HCT116 (cell line): ENCODE data around the gene SLC4A4. TPM values are rescaled to one million over a fixed set of nuclear protein-coding genes. Genes with fewer than 3 reads are reported as not detected.
A peak's percentile ranks its signal among the peaks of the same experiment; 100 is the strongest.

Experiments
- ATAC-seq: fragments of 200-7000 bp; cut with Tn5 transposase; 2 replicates; pipeline ENCODE4 v1.9.1; 2020; ENCODE audit warnings: mild to moderate bottlenecking, moderate library complexity
- BruUV-seq: library from RNA; stranded (reverse); fragments of 400-500 nt; replicated peaks from 2 replicates; lab custom pipeline; 2021; lab: Mats Ljungman, UMichigan
- CTCF ChIA-PET: fragments of 300-600 bp; sonication (Branson Sonifier 250); formaldehyde crosslinking; loops from one replicate; lab custom pipeline; 2021; ENCODE audit warnings: antibody characterized with exemption; lab: Charles Lee
- POLR2A ChIA-PET: fragments of 300-600, 350-600 bp; sonication (Branson Sonifier 250); formaldehyde crosslinking; loops from one replicate; lab custom pipeline; 2021; ENCODE audit warnings: antibody characterized with exemption; lab: Charles Lee
- RAD21 ChIA-PET, 2 experiments: fragments of 300-600 bp; sonication (Branson Sonifier 250); formaldehyde crosslinking; loops; one replicate each; lab custom pipeline; 2023; ENCODE audit warnings: low total read pairs in 2 of 2; ENCODE audit not compliant: uncharacterized antibody in 2 of 2, unreplicated experiment in 2 of 2, low non-redundant PET in 1 of 2; lab: Charles Lee
- DNase-seq: peaks from one replicate; pipeline ENCODE4 v3.0.0-alpha.2; 2010; ENCODE audit warnings: low read depth, low spot score
- H2AFZ ChIP-seq: fragments of 200-600 bp; shearing (Covaris generic), sonication (generic); 2 replicates; pipeline ENCODE4 v1.6.1; 2017; ENCODE audit warnings: low read depth, mixed run types, mixed read lengths, antibody characterized with exemption, low read length; ENCODE audit not compliant: poor library complexity, severe bottlenecking
- H3K27ac ChIP-seq: 2 replicates; pipeline ENCODE4 v1.5.1; 2012; ENCODE audit warnings: low read depth, low read length
- H3K27me3 ChIP-seq: fragments of 200-600 bp; sonication (generic); 2 replicates; pipeline ENCODE4 v1.6.1; 2016; ENCODE audit warnings: mixed run types, low read length, mixed read lengths; ENCODE audit not compliant: insufficient read depth
- H3K36me3 ChIP-seq, 2 experiments: fragments of 200-500 bp in 1 of 2; fragments of 200-600 bp in 1 of 2; sonication (Bioruptor generic) in 1 of 2; sonication (generic) in 1 of 2; 2 replicates each; pipeline versions ENCODE4 v1.5.1 to v1.6.1; 2014 to 2016; ENCODE audit warnings: low read length in 2 of 2, inconsistent platforms in 1 of 2, mixed read lengths in 1 of 2, mixed run types in 1 of 2; ENCODE audit not compliant: insufficient read depth in 2 of 2, control insufficient read depth in 1 of 2
- H3K4me1 ChIP-seq, 2 experiments: fragments of 200-600 bp in 1 of 2; sonication (generic) in 1 of 2; 2 replicates each; pipeline versions ENCODE4 v1.5.1 to v1.6.1; 2012 to 2017; ENCODE audit warnings: low read length in 2 of 2, inconsistent platforms in 1 of 2, mild to moderate bottlenecking in 1 of 2, mixed read lengths in 1 of 2, mixed run types in 1 of 2, moderate library complexity in 1 of 2; ENCODE audit not compliant: insufficient read depth in 2 of 2, control insufficient read depth in 1 of 2
- H3K4me2 ChIP-seq: fragments of 200-600 bp; sonication (generic); 2 replicates; pipeline ENCODE4 v1.6.1; 2017; ENCODE audit warnings: mixed run types, low read length, mixed read lengths
- H3K4me3 ChIP-seq, 2 experiments: fragments of 200-600 bp in 1 of 2; sonication (generic) in 1 of 2; replicated peaks in 1 of 2; 2 replicates each; pipeline ENCODE4 v1.5.1; 2011 to 2016; ENCODE audit warnings: low read length in 2 of 2, control low read depth in 1 of 2, low read depth in 1 of 2, mild to moderate bottlenecking in 1 of 2, mixed read lengths in 1 of 2, mixed run types in 1 of 2
- H3K79me2 ChIP-seq: fragments of 200-600 bp; sonication (generic); 2 replicates; pipeline ENCODE4 v1.6.1; 2017; ENCODE audit warnings: mild to moderate bottlenecking, mixed run types, low read length, moderate library complexity, mixed read lengths; ENCODE audit not compliant: insufficient read depth
- H3K9ac ChIP-seq: fragments of 200-600 bp; sonication (generic); 2 replicates; pipeline ENCODE4 v1.6.1; 2016; ENCODE audit warnings: low read length, mixed read lengths
- H3K9me2 ChIP-seq: fragments of 200-600 bp; sonication (generic), shearing (Covaris generic); 2 replicates; pipeline ENCODE4 v1.6.1; 2017; ENCODE audit warnings: mixed run types, mild to moderate bottlenecking, moderate library complexity; ENCODE audit not compliant: insufficient read depth
- H3K9me3 ChIP-seq, 2 experiments: fragments of 200-500 bp in 1 of 2; fragments of 200-600 bp in 1 of 2; sonication (Bioruptor generic) in 1 of 2; sonication (generic) in 1 of 2; 2 replicates each; pipeline ENCODE4 v1.6.1; 2014 to 2017; ENCODE audit warnings: low read length in 2 of 2, mixed read lengths in 2 of 2, inconsistent platforms in 1 of 2, low read depth in 1 of 2, mild to moderate bottlenecking in 1 of 2, mixed run types in 1 of 2, moderate library complexity in 1 of 2; ENCODE audit not compliant: control insufficient read depth in 1 of 2, insufficient read depth in 1 of 2
- H4K20me1 ChIP-seq: fragments of 200-600 bp; sonication (generic), shearing (Covaris generic); 2 replicates; pipeline ENCODE4 v1.6.1; 2017; ENCODE audit warnings: mixed run types, mild to moderate bottlenecking, moderate library complexity; ENCODE audit not compliant: insufficient read depth
- CBX3 ChIP-seq: IDR thresholded peaks from 2 replicates; pipeline ENCODE4 v1.6.1; 2012; ENCODE audit warnings: low read depth
- EGR1 ChIP-seq: IDR thresholded peaks from 2 replicates; pipeline ENCODE4 v1.6.1; 2012; ENCODE audit warnings: low read depth
- ELF1 ChIP-seq: IDR thresholded peaks from 2 replicates; pipeline ENCODE4 v1.6.1; 2012; ENCODE audit warnings: low read depth, borderline replicate concordance
- EZH2 ChIP-seq: fragments of 200-600 bp; sonication (generic); IDR thresholded peaks from 2 replicates; pipeline ENCODE4 v1.6.1; 2017; ENCODE audit warnings: antibody characterized with exemption, mixed run types
- EZH2phosphoT487 ChIP-seq: fragments of 200-600 bp; IDR thresholded peaks from 2 replicates; pipeline ENCODE4 v1.6.1; 2018; ENCODE audit warnings: antibody characterized with exemption, borderline replicate concordance
- FOSL1 ChIP-seq: IDR thresholded peaks from 2 replicates; pipeline ENCODE4 v1.6.1; 2012; ENCODE audit warnings: low read depth
- JUND ChIP-seq: IDR thresholded peaks from 2 replicates; pipeline ENCODE4 v1.6.1; 2012
- POLR2A ChIP-seq: IDR thresholded peaks from 2 replicates; pipeline ENCODE4 v1.7.0; 2011; ENCODE audit warnings: borderline replicate concordance; ENCODE audit not compliant: insufficient read depth, insufficient read length; ENCODE audit errors: extremely low read depth
- POLR2AphosphoS5 ChIP-seq: IDR thresholded peaks from 2 replicates; pipeline ENCODE4 v1.6.1; 2011; ENCODE audit warnings: mild to moderate bottlenecking, low read depth, low read length, moderate library complexity
- RAD21 ChIP-seq: IDR thresholded peaks from 2 replicates; pipeline ENCODE4 v1.6.1; 2012; ENCODE audit warnings: low read depth, mild to moderate bottlenecking
- SP1 ChIP-seq: IDR thresholded peaks from 2 replicates; pipeline ENCODE4 v1.6.1; 2012; ENCODE audit warnings: low read depth
- SRF ChIP-seq: IDR thresholded peaks from 2 replicates; pipeline ENCODE4 v1.6.1; 2012; ENCODE audit warnings: low read depth
- TCF7L2 ChIP-seq: IDR thresholded peaks from 2 replicates; pipeline ENCODE4 v1.7.0; 2011; ENCODE audit warnings: borderline replicate concordance, inconsistent platforms; ENCODE audit not compliant: insufficient read depth, insufficient read length; ENCODE audit errors: extremely low read depth
- YY1 ChIP-seq: IDR thresholded peaks from 2 replicates; pipeline ENCODE4 v1.6.1; 2011; ENCODE audit warnings: low read length, low read depth, moderate library complexity, mild to moderate bottlenecking; ENCODE audit not compliant: insufficient replicate concordance; ENCODE audit errors: extremely low read depth
- ZFX ChIP-seq: fragments of 450-650 bp; IDR thresholded peaks from 2 replicates; pipeline ENCODE4 v1.6.1; 2017
- ZNF274 ChIP-seq: fragments of 200-500 bp; sonication (Bioruptor generic); IDR thresholded peaks from 2 replicates; pipeline ENCODE4 v1.6.1; 2014; ENCODE audit warnings: mild to moderate bottlenecking, low read depth, low read length, inconsistent platforms
- intact Hi-C: fragments of 100-400 bp; cut with micrococcal nuclease; formaldehyde crosslinking; loops from 2 replicates; pipeline ENCODE4 v1.10.0; 2022
- total RNA-seq: library from RNA; stranded (reverse); gene quantifications from one replicate; pipeline ENCODE4 v1.2.1, GENCODE V29; 2021; ENCODE audit not compliant: unreplicated experiment
- TF ChIP-seq, protein P1 (sequence below): IDR thresholded peaks from 2 replicates; pipeline ENCODE4 v1.6.1; 2011; ENCODE audit warnings: mild to moderate bottlenecking, low read length, moderate library complexity; ENCODE audit not compliant: insufficient replicate concordance; ENCODE audit errors: extremely low read depth
- TF ChIP-seq, protein P2 (sequence below): IDR thresholded peaks from 2 replicates; pipeline ENCODE4 v1.6.1; 2012
- TF ChIP-seq, protein P3 (sequence below): IDR thresholded peaks from 2 replicates; pipeline ENCODE4 v1.6.1; 2012; ENCODE audit warnings: low read depth
- TF ChIP-seq, protein P4 (sequence below): IDR thresholded peaks from 2 replicates; pipeline ENCODE4 v1.6.1; 2012

Gene SLC4A4
- total RNA-seq, 1 experiment from 2014 or later = 0.30 TPM

DNA sequence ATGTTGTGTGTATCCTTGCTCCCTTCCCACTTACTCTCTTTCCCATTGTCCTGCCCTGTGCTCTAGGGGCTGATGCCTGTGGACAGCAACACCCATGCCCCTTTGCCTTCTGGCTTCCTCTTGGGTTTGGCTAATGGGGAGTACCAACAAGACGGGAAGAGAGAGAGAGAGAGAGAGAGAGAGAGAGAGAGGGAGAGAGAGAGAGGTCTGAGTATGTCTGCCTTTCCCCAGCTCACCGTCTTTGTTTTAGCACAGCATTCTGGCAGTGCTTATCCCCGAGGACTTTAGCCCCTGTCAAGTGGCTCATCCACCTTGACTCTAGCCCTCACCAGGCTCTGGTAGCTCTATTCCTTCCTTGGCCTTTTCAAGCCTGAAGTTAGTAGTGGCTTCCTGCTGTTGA is 128.0 kb downstream of the SLC4A4 start:
- intact Hi-C loops = no loop called here
- ChIA-PET POLR2A (no interaction called here), CTCF (no interaction called here), RAD21 (no interaction called here)
- ATAC-seq = peak; percentile 40; the same call in 1 of the 2 replicates
- Histone ChIP-seq H3K4me2 (no peak overlapping the region), H3K36me3 (no peaks in the 10 kb centered on the region), H3K4me3 (no peak overlapping the region), H3K27ac (no peak overlapping the region), H3K9ac (no peak overlapping the region), H3K9me2 (no peaks in the 10 kb centered on the region), H3K4me1 (no peaks in the 10 kb centered on the region), H3K79me2 (no peaks in the 10 kb centered on the region), H2AFZ (no peak overlapping the region), H3K9me3 (no peaks in the 10 kb centered on the region), H3K27me3 (no peaks in the 10 kb centered on the region), H4K20me1 (no peaks in the 10 kb centered on the region)
- TF ChIP-seq, protein P1, sequence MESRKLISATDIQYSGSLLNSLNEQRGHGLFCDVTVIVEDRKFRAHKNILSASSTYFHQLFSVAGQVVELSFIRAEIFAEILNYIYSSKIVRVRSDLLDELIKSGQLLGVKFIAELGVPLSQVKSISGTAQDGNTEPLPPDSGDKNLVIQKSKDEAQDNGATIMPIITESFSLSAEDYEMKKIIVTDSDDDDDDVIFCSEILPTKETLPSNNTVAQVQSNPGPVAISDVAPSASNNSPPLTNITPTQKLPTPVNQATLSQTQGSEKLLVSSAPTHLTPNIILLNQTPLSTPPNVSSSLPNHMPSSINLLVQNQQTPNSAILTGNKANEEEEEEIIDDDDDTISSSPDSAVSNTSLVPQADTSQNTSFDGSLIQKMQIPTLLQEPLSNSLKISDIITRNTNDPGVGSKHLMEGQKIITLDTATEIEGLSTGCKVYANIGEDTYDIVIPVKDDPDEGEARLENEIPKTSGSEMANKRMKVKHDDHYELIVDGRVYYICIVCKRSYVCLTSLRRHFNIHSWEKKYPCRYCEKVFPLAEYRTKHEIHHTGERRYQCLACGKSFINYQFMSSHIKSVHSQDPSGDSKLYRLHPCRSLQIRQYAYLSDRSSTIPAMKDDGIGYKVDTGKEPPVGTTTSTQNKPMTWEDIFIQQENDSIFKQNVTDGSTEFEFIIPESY = no peak
- TF ChIP-seq EGR1 (no peak), YY1 (no peak), EZH2 (no peak), ZFX (no peak), TCF7L2 (no peak), JUND (no peak), FOSL1 (no peak), POLR2A (no peak), ELF1 (no peak), RAD21 (no peak), ZNF274 (no peak), CBX3 (no peak), EZH2phosphoT487 (no peak), SRF (no peak), SP1 (no peak), POLR2AphosphoS5 (no peak)
- TF ChIP-seq, protein P2, sequence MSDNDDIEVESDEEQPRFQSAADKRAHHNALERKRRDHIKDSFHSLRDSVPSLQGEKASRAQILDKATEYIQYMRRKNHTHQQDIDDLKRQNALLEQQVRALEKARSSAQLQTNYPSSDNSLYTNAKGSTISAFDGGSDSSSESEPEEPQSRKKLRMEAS = no peak
- TF ChIP-seq, protein P3, sequence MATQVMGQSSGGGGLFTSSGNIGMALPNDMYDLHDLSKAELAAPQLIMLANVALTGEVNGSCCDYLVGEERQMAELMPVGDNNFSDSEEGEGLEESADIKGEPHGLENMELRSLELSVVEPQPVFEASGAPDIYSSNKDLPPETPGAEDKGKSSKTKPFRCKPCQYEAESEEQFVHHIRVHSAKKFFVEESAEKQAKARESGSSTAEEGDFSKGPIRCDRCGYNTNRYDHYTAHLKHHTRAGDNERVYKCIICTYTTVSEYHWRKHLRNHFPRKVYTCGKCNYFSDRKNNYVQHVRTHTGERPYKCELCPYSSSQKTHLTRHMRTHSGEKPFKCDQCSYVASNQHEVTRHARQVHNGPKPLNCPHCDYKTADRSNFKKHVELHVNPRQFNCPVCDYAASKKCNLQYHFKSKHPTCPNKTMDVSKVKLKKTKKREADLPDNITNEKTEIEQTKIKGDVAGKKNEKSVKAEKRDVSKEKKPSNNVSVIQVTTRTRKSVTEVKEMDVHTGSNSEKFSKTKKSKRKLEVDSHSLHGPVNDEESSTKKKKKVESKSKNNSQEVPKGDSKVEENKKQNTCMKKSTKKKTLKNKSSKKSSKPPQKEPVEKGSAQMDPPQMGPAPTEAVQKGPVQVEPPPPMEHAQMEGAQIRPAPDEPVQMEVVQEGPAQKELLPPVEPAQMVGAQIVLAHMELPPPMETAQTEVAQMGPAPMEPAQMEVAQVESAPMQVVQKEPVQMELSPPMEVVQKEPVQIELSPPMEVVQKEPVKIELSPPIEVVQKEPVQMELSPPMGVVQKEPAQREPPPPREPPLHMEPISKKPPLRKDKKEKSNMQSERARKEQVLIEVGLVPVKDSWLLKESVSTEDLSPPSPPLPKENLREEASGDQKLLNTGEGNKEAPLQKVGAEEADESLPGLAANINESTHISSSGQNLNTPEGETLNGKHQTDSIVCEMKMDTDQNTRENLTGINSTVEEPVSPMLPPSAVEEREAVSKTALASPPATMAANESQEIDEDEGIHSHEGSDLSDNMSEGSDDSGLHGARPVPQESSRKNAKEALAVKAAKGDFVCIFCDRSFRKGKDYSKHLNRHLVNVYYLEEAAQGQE = no peak
- TF ChIP-seq, protein P4, sequence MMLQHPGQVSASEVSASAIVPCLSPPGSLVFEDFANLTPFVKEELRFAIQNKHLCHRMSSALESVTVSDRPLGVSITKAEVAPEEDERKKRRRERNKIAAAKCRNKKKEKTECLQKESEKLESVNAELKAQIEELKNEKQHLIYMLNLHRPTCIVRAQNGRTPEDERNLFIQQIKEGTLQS = no peak
- DNase-seq = no peak
- BruUV-seq = no TSS peak
